HG03558 (cell line): ENCODE data around the gene MAN2A2.
"Not testable (repeated sequence)": the region's sequence is repeated elsewhere in the genome, so short reads cannot be mapped to it uniquely, and the experiment has no call there.

Experiments used
- ATAC-seq: cut with Tn5 transposase; IDR thresholded peaks from one replicate; pipeline ENCODE4 v1.9.1; 2021; ENCODE audit warnings: moderate number of reproducible peaks; ENCODE audit not compliant: unreplicated experiment; ENCODE audit errors: extremely low read depth

The MAN2A2 gene

DNA sequence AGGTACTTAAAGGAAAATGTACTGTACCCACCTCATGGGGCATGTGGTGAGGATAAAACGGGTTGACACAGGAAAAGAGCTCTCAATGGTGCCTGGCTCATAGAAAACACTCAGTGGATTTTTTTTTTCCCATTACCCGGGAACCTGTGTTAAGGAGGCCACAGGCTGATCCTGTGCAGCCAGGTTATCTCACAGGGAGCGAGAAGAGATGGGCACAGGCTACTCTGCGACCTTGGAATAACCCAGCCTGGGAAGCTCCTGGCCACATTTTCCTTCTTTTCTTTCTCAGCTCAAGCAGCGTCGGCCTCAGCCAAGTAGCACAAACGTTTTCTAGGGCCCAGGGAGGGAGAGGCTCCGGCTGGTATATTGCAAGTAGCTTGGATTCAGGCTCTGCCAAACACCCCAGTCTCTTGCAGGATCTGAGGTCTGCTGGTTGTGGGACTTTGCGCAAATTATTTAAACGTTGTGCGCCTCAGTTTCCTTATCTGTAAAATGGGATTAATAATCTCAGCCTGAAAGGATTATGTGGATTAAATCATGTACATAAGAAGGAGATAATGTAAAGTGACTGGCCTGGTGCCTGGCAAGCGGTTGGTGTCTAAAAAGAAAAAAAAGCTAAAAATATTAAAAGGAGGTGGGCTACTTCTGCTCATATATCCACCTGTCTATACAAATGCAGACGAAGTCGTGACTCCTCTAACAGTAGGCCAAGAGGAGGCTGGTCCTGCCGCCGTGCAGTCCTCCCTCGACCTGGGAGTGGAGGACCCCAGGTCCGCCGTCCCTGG lies 32.6 kb upstream of the MAN2A2 start:
- no peak for ATAC-seq

DNA sequence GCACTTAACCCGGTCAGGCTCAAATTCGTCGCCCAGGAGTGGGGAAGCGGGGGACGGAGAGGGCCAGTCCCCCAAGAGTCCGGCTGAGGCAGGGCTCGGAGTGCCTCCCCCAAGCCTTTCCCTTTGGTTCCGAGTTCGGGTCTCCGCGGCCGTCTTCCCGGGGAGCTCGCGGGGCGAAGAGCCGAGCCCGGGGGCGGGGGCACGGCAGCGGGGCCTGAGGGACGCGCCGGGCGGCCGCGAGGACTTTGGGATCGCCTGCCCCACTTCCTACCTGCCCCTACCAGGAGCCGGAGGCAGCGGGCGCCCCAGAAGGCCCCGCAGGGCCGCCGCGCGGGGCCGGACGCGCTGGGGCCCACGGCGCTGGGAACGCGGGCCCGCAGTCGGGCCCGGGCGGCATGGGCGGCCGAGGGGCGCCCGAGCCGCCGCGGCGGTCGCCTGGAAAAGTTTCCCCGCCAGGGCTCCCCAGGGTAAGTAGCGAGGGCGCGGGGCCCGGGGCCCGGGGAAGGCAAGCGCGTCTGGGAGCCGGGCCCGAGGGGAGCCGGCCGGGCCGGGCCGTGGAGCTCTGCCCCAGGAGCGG lies 31.9 kb upstream of the MAN2A2 start:
- no peak for ATAC-seq

DNA sequence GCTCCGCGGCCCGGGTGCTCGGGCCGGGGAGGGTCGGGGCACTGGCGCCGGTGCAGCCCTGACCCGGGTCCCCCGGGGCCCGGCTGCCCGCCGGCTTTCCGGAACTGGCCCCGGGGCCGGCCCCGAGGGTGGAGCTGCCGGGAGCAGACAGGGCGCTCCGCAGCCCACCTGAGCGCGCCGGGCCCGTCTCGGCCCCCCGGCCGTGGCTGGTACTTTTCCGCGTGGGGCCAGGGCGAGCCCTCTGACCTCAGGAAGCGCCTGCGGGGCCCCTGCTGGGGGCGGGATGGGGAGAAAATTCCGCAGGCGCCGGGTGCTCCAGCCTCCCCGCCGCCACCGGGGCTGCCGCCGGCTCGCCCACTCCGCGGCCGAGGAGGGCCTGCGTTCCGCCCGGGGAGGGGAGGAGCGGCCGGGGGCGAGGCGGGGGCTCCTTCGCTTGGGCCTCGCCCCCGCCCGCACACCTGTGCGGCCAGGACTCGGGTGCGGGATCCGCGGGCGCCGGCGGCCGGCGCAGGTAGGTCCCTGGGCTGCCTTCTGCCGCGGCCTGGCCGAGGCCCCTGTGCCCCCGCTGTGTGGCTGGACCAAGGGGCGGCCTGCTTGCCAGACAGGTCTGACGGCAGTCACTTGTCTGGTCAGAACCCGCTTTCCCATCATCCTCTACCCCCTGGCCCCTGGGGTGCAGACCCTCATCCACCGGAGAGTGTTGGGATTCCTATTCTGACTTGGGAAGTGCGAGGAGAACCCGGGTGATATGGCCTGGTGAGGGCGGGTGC lies 31.2 kb upstream of the MAN2A2 start:
- no peak for ATAC-seq

DNA sequence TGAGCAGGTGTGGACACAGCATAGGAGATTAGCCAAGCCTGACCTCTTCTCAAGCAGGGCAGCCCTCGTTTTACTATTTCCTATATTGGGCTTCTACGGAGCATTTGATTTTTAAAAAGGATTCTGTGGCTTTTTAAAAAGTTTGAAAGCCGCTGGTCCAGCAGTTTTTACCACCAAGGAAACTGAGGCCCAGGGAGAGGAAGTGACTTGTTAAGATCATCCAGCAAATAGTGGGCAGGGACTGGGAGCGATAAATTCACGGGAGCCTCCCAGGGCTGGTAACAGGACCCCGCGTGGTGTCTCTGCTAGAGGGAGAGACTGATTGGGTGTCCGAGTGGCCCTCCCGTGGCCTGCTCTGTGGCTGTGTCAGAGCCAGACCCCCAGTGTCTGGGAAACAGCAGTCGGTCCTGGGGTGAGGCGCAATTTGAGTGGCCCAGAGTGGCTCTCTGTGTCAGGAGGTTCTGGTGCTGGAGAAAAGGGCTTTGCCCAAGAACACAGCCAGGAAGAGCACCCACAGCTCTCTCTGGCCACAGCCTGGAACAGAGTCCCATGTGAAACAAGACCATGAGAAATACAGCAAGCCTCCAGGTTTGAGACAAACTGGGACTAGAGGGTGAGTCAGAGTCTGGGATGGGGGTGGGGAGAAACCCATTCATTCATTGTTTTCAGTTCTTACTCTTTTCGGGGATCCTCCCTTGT lies 30.5 kb upstream of the MAN2A2 start:
- no peak for ATAC-seq

DNA sequence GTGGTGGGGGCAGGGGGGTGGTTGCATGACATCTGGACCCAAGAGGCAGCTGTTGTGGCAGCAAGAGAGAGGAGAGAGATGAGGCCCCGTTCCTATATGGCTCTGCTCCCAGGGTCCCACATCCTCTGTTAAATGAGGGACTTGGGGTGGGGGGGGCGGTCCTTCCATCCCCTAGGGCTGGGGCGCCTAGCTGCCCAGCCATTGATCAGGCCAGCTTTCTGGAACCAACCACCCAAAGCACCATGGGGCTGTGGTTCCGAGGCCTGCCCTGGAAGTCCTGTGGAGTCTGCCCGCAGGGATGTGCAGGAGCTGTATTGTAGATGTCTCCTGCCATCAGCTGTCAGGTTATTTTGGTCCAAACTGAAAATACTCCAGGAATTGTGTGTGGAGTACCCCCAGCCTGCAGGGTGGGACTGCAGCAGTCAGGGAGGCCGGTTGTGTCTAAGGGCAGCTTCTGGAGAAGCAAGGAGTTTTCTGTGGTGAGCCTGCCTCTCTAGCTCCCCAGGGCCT lies 29.6 kb upstream of the MAN2A2 start:
- ATAC-seq, result no peak

DNA sequence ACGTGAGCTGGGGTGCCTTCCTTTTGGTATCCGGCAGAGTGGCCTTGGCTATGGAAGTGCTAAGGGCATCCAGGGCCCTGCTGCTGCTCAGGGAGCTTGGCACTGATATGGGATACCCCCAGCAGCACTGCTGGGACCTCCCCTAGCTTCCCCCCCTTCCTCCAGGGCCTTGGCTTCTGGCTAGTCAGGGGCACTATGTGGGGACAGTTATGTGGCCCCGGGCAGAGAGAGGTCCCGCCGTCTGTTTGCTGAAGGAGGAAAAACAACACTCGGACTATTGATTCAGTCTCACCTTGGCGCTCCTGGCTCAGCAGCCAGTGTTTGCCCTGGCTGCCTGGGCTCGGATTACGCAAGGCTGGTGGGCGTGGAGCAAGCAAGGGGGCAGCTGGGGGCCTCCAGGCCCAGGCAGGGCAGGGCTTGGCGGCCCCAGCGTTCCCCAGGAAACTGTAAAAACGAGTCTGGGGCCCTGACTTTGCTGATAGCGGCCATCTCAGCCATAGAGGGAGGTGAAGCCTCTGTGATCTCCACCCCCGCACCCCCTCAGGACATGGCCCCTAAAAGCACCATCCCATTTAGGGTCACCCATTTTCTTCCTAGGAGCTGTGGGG lies 29.0 kb upstream of the MAN2A2 start:
- ATAC-seq, result no peak

DNA sequence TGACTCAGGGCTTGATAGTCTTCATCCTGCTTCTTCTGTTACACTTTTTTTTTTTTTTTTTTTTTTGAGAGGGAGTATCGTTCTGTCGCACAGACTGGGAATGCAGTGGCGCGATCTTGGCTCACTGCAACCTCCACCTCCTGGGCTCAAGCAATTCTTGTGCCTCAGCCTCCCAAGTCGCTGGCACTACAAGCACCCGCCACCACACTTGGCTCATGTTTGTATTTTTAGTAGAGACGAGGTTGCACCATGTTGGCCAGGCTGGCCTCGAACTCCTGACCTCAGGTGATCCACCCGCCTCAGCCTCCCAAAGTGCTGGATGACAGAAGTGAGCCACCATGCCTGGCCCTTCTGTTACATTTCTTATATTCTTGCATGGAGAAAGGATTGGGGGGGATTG lies 28.1 kb upstream of the MAN2A2 start:
- ATAC-seq, result not testable (repeated sequence)

DNA sequence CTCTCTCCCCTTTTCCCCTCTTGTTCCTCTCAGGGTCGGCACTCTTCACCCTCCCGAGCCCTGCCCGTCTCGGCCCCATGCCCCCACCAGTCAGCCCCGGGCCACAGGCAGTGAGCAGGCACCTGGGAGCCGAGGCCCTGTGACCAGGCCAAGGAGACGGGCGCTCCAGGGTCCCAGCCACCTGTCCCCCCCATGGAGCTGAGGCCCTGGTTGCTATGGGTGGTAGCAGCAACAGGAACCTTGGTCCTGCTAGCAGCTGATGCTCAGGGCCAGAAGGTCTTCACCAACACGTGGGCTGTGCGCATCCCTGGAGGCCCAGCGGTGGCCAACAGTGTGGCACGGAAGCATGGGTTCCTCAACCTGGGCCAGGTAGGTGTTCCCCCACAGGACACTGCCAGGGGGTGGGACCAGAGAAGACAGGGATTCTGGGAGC lies 27.5 kb upstream of the MAN2A2 start:
- no peak for ATAC-seq

DNA sequence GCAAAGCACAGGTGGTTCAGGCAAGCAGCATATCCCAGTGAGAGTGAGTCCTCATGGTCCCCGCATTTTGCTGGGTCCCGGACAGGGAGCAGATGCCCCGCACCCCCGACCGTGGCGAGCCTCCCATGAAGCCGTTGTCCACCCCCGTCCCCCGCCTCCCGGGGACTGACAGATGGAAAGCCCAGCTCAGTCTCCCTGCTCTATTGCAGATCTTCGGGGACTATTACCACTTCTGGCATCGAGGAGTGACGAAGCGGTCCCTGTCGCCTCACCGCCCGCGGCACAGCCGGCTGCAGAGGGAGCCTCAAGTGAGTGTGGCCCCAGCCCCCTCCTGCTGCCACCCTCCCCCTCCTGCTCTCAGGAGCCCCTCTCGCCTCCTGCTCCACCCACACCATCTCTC lies 27.1 kb upstream of the MAN2A2 start:
- ATAC-seq, result no peak

DNA sequence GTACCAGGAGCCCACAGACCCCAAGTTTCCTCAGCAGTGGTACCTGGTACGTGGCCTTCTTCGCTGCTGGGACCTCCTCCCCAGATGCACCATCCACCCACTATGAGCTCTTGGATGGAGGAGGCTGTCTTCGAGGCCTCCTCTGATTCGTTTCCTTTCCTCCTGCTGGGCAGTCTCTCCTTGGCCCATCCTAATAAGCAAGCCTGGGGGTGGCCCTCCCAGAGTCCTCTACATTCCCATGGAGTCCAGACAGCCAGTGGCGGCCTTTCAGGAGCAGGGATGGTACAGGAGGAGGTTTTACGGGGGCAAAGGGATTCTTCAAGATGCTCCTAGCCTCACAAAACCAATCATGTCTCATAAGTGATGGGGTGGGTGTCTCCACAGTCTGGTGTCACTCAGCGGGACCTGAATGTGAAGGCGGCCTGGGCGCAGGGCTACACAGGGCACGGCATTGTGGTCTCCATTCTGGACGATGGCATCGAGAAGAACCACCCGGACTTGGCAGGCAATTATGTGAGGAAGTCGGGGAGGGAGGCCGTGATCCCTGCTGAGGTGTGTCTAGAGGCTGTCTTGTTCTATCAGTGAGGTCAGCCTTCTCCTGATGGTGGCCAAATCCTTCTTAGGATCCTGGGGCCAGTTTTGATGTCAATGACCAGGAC lies 26.5 kb upstream of the MAN2A2 start:
- no peak for ATAC-seq

DNA sequence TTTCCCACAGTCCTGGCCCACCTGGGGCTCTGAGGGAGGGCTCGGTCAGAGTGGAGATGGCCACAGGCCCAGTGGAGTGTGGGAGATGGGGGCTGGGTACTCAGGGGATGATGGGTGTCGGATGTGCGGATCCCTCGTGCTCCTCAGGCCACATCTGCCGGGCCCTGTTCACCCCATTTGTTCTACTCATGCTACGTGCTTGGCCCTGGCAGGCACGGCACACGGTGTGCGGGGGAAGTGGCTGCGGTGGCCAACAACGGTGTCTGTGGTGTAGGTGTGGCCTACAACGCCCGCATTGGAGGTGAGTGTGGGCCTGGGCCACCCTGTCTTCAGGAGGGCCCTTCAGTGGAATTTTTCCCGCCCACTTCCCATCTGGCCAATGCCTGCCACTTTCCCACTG lies 25.8 kb upstream of the MAN2A2 start:
- ATAC-seq, result no peak

DNA sequence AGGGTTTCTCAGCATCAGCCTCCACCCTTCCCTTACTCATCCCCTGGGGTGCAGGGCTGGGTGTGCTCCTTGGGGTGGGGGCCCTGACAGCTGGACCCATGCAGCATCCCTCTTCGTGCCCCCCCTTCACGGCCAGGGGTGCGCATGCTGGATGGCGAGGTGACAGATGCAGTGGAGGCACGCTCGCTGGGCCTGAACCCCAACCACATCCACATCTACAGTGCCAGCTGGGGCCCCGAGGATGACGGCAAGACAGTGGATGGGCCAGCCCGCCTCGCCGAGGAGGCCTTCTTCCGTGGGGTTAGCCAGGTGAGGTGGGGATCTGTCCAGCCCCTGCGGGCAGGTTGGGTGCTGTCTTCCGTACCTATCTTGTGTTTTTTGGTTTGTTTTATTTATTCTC lies 25.1 kb upstream of the MAN2A2 start:
- ATAC-seq, result no peak

DNA sequence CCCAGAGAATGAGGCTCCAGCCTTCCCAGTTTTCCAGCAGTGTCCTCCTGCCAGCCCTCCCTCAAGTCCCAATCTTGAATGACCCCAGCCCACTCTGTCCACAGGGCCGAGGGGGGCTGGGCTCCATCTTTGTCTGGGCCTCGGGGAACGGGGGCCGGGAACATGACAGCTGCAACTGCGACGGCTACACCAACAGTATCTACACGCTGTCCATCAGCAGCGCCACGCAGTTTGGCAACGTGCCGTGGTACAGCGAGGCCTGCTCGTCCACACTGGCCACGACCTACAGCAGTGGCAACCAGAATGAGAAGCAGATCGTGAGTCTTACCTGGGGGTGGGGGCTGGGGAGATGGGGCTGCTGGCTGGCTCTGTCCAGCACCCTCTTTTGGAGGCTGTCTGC lies 24.4 kb upstream of the MAN2A2 start:
- no peak for ATAC-seq

DNA sequence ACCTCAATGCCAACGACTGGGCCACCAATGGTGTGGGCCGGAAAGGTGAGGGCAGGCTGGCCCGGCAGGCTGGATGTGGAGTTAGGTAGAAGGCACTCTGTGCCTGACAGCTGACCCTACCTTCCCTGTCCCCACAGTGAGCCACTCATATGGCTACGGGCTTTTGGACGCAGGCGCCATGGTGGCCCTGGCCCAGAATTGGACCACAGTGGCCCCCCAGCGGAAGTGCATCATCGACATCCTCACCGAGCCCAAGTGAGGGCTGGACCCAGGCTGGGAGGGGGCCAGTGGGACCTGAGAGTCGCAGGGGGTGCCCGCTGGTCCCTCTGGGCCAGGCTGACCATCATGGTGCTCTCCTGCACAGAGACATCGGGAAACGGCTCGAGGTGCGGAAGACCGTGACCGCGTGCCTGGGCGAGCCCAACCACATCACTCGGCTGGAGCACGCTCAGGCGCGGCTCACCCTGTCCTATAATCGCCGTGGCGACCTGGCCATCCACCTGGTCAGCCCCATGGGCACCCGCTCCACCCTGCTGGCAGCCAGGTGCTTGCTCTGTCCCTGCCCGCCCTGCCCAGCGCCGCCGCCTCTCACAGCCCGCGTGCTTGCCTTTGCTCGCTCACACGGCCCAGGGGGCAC lies 23.3 kb upstream of the MAN2A2 start:
- no peak for ATAC-seq

DNA sequence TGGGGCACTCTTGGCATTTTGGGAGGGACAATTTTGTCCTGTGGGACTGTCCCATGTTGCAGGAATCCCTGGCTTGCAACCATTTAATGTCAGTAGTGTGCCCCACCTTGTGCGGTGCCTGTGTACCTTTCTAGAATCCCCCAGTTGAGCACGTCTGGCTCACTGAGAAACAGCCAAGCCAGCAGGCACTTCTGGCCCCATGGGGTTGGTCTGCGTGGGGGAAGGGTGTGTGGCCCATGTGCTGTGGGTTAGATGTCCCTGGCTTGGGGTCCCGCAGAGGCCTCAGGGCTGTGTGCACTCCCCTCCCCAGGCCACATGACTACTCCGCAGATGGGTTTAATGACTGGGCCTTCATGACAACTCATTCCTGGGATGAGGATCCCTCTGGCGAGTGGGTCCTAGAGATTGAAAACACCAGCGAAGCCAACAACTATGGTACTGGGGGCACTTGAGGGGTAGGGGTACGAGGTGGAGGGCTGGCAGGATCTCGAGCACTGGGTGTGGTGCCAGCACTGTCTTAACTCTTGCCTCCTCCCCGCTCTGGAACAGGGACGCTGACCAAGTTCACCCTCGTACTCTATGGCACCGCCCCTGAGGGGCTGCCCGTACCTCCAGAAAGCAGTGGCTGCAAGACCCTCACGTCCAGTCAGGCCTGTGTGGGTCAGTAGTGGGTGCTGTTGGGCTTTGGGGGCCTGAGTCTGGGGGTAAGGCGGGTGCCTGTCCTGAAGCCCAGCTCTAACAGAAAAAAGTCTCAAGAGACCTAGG lies 22.5 kb upstream of the MAN2A2 start:
- ATAC-seq, result no peak

DNA sequence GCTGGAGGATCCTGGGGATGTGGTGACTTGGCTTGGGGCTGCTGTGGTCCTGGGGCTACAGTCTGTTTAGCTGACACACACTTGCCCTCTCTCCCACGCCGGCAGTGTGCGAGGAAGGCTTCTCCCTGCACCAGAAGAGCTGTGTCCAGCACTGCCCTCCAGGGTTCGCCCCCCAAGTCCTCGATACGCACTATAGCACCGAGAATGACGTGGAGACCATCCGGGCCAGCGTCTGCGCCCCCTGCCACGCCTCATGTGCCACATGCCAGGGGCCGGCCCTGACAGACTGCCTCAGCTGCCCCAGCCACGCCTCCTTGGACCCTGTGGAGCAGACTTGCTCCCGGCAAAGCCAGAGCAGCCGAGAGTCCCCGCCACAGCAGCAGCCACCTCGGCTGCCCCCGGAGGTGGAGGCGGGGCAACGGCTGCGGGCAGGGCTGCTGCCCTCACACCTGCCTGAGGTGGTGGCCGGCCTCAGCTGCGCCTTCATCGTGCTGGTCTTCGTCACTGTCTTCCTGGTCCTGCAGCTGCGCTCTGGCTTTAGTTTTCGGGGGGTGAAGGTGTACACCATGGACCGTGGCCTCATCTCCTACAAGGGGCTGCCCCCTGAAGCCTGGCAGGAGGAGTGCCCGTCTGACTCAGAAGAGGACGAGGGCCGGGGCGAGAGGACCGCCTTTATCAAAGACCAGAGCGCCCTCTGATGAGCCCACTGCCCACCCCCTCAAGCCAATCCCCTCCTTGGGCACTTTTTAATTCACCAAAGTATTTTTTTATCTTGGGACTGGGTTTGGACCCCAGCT lies 21.7 kb upstream of the MAN2A2 start:
- no peak for ATAC-seq

DNA sequence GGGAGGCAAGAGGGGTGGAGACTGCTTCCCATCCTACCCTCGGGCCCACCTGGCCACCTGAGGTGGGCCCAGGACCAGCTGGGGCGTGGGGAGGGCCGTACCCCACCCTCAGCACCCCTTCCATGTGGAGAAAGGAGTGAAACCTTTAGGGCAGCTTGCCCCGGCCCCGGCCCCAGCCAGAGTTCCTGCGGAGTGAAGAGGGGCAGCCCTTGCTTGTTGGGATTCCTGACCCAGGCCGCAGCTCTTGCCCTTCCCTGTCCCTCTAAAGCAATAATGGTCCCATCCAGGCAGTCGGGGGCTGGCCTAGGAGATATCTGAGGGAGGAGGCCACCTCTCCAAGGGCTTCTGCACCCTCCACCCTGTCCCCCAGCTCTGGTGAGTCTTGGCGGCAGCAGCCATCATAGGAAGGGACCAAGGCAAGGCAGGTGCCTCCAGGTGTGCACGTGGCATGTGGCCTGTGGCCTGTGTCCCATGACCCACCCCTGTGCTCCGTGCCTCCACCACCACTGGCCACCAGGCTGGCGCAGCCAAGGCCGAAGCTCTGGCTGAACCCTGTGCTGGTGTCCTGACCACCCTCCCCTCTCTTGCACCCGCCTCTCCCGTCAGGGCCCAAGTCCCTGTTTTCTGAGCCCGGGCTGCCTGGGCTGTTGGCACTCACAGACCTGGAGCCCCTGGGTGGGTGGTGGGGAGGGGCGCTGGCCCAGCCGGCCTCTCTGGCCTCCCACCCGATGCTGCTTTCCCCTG lies 21.0 kb upstream of the MAN2A2 start:
- no peak for ATAC-seq
